GM19467 (cell line): ENCODE results near the gene TNFRSF13B.
"Not testable (repeated sequence)": the region's sequence is repeated elsewhere in the genome, so short reads cannot be mapped to it uniquely, and the experiment has no call there.

ENCODE experiments used
- ATAC-seq: cut with Tn5 transposase; IDR thresholded peaks from one replicate; pipeline ENCODE4 v1.9.1; 2021; ENCODE audit warnings: mild to moderate bottlenecking, moderate library complexity; ENCODE audit not compliant: unreplicated experiment

Gene TNFRSF13B

GRCh38 chr17:16915752-16916556 is 56.0 kb downstream of the TNFRSF13B start:
- ATAC-seq: no peak

DNA sequence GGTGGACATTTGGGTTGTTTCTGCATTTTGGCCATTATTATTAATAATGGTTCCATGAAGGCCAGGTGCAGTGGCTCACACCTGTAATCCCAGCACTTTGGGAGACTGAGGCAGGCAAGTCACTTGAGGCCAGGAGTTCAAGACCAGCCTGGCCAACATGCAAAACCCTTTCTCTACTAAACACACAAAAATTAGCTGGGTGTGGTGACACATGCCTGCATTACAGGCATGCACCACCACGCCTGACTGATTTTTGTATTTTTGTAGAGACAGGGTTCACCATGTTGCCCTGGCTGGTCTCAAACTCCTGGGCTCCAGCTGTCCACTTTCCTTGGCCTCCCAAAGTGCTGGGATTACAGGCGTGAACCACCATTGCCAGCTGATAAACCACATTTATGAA is 58.5 kb downstream of the TNFRSF13B start:
- ATAC-seq: no peak

- no peak for ATAC-seq
Measured at GRCh38 chr17:16912021-16912962, 59.6 kb downstream of the TNFRSF13B start.

DNA sequence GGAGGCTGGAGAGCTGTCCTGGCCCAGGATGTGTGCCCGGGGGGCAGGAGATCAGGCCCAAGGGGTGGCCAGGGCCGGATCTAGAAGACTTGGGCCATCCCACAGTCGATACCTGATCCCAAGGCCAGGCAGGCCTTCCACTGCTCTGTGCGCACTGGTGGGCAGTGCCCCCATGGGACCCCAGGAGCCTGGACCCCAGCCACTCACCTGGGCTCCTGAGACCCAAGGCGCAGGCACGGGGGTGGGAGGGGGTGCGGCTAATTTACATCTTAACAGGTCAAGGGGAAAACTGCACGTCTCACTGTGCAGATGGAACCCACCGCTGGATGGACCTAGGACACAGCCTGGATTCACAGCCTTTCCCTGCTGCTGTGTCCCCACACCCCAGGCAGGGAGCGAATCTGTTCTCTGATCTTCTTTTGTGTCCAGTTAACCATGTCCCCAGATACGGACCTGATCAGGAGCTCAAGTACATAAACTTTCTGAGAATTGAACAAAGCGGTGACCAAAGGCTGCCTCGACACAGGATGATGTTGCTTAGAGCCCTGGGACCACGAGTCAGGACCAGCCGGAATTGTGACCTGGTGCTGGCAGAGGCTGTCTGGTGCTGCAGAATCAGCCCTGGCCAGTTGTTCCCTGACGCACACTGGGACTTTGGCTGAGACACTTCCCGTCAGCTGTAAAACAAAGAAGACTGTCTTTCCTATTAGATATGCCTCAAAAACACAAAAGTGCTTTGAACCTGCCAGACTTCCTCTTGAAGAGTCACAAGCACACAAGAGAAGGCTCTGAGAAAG is 60.6 kb downstream of the TNFRSF13B start:
- ATAC-seq: no peak

- ATAC-seq: no peak
Measured at GRCh38 chr17:16910341-16910740, 61.6 kb downstream of the TNFRSF13B start.

DNA sequence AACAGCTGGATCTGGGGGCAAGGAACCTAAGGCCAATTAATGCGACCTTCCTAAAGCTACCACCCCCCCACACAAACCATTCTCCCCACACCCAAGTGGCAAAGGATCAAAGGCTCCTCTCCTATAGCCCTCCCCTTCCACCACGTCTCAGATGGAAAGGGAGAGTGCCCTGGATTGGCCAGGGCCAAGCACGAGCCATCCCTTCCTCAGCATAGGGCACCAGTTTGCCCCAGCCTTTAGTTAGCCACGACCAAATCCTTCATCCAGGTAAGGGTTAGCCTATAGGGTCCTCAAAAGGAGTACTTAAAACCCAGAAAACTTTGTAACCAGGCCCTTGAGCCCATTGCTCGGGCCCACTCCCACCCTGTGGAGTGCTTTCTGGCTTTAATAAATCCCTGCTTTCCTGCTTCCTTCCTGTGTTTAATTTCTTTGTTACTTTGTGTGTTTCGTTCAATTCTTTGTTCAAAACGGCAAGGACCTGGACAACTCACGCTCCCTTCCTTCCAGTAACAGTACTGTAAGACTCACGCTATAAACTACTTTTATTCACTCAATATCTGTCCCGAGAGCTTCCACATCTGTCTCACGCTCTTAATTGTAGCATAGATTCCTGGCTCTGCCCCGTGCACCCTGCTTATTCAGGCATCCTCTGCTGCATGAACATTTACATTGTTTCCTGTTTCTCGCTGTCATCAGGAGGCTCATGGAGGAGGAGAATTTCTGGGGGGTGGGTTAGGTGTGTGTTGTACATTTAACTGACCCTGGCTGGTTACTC is 62.3 kb downstream of the TNFRSF13B start:
- ATAC-seq: no peak

DNA sequence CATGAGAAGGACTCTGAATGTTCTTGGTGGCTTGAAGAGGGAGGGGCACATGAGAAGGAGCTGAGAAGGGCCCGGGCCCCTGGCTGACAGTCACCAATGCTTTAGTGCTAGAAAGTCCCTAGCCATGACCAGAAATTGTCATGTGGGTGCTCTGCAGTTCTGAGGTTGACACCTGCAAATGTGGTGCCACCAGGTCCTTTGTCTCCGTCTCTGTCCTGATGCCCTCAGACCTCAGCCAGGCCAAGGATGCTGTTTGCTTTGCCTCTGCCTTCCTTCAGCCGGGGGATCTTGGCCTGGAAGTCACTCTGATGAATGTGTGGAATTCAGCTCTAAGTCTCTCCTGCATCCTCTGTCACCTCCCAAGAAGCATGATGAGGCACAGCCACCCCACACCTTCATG is 63.6 kb downstream of the TNFRSF13B start:
- no peak for ATAC-seq

DNA sequence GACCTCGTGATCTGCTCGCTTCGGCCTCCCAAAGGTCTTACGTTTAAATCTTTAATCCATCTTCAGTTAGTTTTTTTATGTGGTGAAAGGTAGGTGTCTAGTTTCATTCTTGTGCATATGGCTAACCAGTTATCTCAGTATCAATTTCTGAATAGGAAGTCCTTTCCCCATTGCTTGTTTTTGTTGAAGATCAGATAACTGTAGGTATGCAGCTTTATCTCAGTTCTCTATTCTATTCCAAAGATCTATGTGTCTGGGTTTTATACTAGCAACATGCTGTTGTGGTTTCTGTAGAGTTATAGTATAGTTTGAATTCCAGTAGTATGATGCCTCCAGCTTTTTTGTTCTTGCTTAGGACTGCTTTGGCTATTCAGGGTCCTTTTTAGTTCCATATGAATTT is 65.2 kb downstream of the TNFRSF13B start:
- no peak for ATAC-seq

- ATAC-seq: no peak
Measured at GRCh38 chr17:16905593-16906191, 66.2 kb downstream of the TNFRSF13B start.

DNA sequence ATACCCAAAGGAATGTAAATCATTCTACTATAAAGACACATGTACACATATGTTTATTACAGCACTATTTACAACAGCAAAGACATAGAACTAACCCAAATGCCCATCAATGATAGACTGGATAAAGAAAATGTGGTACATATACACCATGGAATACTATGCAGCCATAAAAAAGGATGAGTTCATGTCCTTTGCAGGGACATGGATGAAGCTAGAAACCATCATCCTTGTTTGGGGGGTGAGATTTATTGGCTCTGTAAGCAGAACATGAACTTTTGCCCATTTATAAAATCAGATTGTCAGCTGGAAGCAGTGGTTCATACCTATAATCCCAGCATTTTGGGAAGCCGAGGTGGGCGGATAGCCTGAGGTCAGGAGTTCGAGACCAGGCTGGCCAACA is 68.8 kb downstream of the TNFRSF13B start:
- ATAC-seq: not testable (repeated sequence)

GRCh38 chr17:16900288-16900882 is 71.5 kb downstream of the TNFRSF13B start:
- no peak for ATAC-seq

GRCh38 chr17:16897211-16897896 is 74.6 kb downstream of the TNFRSF13B start:
- not testable (repeated sequence) for ATAC-seq

- not testable (repeated sequence) for ATAC-seq
Measured at GRCh38 chr17:16896235-16896634, 75.7 kb downstream of the TNFRSF13B start.

DNA sequence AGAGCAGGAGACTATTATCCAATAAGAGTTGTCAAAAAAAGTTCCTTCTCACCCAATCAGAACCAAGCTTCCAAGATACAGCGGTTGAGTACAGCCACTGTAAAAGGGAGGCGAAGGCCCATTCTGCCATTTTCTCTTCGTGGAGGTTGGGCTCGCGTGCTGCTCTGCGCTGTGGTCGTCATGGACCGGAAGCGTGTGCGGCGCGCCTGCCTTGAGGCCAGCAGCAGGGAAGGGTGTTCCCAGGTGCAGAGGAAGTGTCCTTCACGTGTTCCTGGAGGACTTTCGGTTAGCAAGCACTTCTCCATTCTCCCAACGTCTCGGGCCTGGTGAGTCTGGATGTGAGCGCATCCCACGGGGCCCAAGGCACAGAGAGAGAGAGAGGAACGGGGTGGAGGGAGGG is 78.4 kb downstream of the TNFRSF13B start:
- ATAC-seq: not testable (repeated sequence)

DNA sequence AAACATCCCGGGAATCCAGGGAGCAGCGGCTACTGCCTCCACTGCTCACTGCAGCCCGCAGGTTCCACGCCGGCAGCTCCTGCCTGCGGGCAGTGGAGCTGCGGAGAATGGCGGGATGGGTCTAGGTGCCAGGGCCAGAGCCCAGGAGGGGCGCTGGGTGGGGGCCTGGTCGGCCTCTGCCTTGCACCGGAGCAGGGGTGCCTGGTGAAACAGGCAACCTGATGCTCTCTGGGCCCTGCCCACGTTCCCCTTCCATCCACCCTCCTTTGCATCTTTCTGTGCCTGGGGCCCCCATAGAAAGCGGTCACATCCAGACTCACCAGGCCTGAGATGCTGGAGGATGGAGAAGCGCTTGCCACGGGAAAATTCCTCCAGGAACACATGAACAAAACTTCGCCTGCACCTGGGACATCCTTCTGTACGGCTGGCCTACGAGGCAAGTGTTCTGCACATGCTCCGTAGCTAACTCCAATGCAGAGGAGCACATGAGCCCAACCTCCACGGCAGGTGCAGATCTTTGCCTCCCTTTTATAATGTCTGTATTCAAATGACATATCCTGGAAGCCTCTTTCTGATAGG is 79.0 kb downstream of the TNFRSF13B start:
- not testable (repeated sequence) for ATAC-seq

DNA sequence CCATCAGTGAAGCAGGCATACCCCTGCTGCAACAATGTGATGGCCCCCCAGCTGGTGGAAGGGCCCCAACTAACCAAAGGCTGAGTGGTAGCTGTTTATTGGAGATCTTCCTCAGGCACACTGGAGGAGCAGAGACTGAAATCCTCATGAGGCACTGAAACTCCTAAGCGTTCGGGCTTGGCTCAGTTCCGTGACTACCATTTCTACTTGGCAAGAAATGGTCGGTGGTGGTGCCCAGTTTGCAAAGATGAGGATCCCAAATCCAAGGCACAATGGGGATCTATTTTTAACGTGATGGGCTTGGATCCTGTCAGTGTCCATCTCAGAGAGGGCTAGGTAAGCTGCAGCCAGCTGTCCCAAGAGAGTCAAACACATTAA is 82.8 kb downstream of the TNFRSF13B start:
- no peak for ATAC-seq
